ES-I3 (cell line): ENCODE results near the gene CPAMD8.
A peak's percentile ranks its signal among the peaks of the same experiment; 100 is the strongest.

Experiments used
- H3K36me3 ChIP-seq: 2 replicates; pipeline ENCODE4 v1.6.1; 2013; ENCODE audit warnings: mild to moderate bottlenecking, low read length, control low read depth, moderate library complexity; ENCODE audit not compliant: insufficient read depth
- H3K4me1 ChIP-seq: 2 replicates; pipeline ENCODE4 v1.6.1; 2013; ENCODE audit warnings: mild to moderate bottlenecking, control low read depth, low read length; ENCODE audit not compliant: insufficient read depth
- H3K9ac ChIP-seq: 2 replicates; pipeline ENCODE4 v1.6.1; 2013; ENCODE audit warnings: low read depth, mild to moderate bottlenecking, low read length, moderate library complexity
- H3K9me3 ChIP-seq: 2 replicates; pipeline ENCODE4 v1.6.1; 2013; ENCODE audit warnings: mild to moderate bottlenecking, low read length, moderate library complexity; ENCODE audit not compliant: control insufficient read depth, insufficient read depth

The CPAMD8 gene

DNA sequence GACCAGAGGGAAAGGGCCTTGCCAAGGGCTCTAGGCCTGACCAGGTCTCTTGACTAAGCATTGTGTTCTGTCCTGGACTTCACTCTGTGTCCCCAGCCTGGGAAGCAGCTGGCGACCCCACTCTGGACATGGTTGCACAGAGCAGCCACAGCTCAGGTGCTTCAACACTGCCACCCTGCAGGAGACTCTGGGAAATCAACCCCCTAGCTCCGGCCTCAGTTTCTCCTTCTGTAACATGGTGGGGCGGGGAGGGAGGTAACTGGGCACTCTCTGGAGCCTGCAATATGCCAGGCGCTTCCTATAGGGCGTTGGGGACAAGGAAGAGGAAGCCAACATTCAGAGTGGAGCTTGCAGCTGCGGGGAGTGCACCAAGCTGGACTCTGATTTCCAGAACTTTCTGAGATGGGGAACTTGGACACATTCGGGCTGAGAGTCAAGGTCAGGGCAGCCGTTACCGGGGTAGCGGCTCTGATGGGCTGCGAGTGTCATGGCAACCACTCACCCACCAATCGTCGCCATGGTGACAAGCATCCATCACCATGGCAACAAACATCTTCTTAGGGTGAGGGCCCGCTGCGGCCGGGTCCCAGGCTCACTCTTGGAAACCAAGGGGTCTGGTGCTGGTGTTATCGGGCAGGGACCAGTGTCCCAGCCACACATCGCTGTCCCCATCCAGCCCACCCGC, 125.0 kb downstream of the CPAMD8 start:
- H3K9me3 ChIP-seq, result no peaks in the 10 kb centered on the region
- H3K4me1 ChIP-seq, result peaks cover 4% of the 10 kb centered on the region; the same call in 1 of the 2 replicates
- H3K9ac ChIP-seq, result no peak overlapping the region
- no peaks in the 10 kb centered on the region for H3K36me3 ChIP-seq

DNA sequence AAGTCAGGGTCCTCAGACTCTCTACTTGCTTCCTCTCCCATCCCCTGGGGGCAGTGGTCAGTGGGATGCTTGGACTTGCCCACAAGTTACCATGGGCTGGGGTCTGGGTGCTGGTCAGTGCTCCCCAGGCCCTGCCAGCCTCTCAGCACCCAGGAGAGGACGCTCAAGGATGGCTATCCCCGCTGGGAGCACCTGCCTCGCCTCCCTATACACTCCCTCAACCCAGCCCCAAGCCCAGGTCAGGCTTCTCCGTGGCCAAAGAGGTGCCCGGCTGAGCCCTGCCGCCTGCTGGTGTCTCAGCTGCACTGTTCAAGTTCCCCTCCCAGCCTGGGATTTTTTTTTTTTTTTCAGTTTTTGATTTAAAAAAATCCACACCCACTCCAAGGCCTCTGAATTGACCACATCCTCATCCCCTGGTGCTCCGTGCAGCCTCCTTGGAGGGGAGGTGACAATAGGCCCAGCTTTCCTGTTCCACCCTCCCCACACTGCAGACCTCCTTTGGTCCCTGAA, 127.0 kb downstream of the CPAMD8 start:
- no peak overlapping the region for H3K9ac ChIP-seq
- H3K9me3 ChIP-seq, result no peaks in the 10 kb centered on the region
- no peaks in the 10 kb centered on the region for H3K36me3 ChIP-seq
- peaks cover 7% of the 10 kb centered on the region; the same call in 1 of the 2 replicates for H3K4me1 ChIP-seq

DNA sequence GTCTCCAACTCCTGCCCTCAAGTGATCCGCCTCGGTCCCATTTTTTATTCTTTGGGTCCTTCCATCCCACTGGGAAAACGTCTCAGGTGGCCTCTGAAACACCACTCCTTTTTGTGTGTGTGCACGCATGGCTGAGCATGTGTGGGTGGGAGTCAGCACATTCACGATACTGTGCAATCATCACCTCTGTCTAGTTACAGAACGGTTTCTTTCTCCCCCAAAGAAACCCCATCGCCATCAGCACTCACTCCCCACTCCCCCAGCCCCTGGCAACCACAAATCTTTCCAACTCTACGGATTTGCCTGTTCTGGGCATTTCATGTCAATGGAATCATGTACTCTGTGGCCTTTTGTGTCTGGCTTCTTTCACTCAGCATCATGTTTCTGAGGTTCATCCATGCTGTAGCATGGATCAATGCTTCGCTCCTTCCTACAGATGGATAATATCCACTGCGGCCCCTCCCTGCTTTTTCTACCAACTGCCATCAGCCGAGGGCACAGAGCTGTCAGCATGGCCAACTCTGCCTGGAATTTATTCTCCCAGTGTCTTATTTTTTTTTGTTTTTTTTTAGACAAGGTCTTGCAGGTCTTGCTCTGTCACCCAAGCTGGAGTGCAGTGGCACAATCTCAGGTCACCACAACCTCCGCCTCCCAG, 128.1 kb downstream of the CPAMD8 start:
- no peak overlapping the region for H3K9ac ChIP-seq
- peaks cover 7% of the 10 kb centered on the region; the same call in 1 of the 2 replicates for H3K4me1 ChIP-seq
- no peaks in the 10 kb centered on the region for H3K9me3 ChIP-seq
- H3K36me3 ChIP-seq, result no peaks in the 10 kb centered on the region

DNA sequence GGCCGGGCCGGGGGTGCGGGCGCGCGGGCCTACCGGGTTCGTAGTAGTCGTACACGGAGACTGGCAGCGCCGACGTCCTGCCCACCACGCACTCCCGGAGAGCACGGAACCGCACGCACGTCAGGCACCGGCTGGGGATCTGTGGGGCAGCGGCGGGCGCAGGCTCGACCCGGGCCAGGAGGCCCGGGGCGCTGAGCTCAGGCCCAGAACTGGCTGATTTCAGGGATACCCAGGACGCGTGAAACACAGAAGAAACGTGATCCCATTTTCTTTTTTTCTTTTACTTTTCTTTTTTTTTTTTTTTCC, 128.8 kb downstream of the CPAMD8 start:
- Histone ChIP-seq H3K9ac (peak overlapping the region; percentile 80; the same call in 1 of the 2 replicates), H3K4me1 (peaks cover 7% of the 10 kb centered on the region; the same call in 1 of the 2 replicates), H3K9me3 (no peaks in the 10 kb centered on the region), H3K36me3 (no peaks in the 10 kb centered on the region)

DNA sequence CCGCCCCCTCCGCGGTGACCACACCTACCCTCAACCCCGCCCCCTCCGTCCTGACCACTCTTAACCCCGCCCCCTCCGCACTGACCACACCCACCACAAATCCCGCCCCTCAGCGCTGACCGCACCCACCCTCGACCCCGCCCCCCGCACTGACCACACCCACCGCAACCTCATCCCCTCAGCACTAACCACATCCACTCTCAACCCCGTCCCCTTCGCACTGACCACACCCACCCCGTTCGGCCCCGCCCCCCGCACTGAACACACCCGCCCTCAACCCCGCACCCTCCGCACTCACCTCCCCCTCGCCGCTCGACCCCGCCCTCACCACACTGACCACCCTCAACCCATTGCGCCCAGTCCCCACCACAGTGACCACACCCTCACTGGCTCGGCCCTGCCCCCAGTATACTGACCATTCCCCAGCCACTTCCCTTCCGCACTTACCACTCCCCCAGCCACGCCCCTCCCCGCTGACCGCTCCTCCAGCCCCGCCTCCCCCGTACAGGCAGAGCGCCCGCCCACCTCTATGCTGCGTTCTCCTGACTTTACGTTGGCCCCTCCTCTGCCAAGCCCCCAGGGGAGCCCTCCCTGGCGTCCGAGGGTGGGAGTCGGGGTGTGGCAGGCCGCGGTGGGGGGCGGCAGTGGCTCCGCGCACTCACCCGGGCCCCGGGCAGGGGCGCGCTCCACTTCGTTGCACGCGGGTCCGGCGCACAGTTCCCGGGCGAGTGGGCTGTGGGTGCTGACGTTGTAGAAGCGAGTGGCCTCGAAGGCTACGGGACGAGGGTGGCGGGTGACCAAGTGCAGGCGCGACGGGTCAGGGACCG, 129.4 kb downstream of the CPAMD8 start:
- H3K9me3 ChIP-seq, result no peaks in the 10 kb centered on the region
- H3K4me1 ChIP-seq, result peaks cover 7% of the 10 kb centered on the region; the same call in 1 of the 2 replicates
- no peaks in the 10 kb centered on the region for H3K36me3 ChIP-seq
- H3K9ac ChIP-seq, result peak overlapping the region; percentile 80; the same call in 1 of the 2 replicates

DNA sequence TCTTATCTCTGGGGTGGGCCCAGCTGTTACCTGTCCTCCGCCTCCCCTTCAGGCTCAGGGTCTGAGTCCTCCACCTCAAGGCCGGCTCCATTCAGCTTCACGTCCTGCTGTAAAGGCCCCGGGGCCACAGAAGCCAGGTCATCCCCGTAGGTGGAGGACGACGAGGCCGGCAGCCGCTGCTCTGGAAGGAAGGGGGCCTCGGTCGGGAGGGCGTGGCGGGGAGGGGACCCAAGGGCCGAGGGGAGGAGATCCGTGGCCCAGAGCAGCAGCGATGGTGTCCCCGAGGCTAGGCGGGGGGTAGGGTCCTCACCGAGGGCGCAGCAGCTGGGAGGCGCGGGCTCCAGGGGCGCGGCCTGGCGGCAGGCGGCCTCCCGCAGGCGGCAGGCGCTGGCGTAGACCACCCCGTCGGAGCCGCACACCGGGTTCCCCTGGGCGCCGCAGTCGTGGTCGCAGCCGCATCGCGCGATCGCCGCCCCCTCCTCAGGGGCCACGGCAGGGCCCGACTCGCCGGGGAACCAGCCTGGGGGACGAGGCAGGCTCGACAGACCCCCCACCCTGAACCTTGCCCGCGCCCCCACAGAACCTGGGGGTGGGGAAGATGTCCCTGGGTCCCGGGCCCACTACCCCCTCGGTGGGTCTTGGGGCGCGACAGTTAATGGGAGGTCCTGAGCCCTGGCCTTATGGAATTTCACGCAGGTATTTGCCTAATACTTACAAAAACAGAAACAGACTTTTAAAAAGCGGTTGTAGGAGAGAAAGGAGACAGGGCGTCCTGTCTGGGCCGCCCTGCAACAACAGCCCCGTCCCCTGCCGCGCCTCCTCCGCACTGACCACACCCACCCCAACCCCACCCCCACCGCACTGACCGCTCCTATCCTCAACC, 130.2 kb downstream of the CPAMD8 start:
- no peaks in the 10 kb centered on the region for H3K9me3 ChIP-seq

DNA sequence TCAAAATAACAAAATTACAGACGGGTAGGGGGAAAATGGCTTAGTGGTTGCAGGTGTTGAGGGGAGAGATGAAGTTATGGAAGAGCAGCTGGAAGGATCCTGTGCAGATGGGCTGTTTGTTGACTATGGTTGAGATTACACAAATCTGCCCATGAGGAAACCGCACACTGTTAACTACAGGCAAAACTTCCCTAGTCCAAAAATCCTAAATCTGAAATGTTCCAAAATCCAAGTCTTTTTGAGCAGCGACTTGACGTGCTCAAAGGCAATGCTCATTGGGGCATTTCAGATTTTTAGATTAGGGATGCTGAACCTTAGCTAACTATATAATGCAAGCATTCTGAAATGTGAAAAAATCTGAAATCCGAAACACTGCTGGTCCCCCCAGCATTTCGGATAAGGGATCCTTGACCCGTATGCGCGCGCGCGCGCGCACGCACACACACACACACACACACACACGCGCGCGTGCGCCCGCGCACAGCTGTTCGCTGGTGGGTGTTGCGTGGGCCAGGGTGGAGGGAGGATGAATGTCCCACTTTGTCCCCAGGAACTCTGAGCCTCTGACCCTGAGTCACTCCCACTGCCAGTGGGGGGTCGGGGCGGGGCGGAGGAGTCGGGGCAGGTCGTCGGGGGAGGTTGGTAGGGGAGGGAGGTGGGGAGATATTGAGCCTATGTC, 131.0 kb downstream of the CPAMD8 start:
- H3K4me1 ChIP-seq, result peaks cover 7% of the 10 kb centered on the region; the same call in 1 of the 2 replicates

More for the DNA sequence above, 130.2 kb downstream of the CPAMD8 start:
- no peaks in the 10 kb centered on the region for H3K36me3 ChIP-seq
- peak overlapping the region; percentile 81 for H3K9ac ChIP-seq
- peaks cover 7% of the 10 kb centered on the region; the same call in 1 of the 2 replicates for H3K4me1 ChIP-seq

DNA sequence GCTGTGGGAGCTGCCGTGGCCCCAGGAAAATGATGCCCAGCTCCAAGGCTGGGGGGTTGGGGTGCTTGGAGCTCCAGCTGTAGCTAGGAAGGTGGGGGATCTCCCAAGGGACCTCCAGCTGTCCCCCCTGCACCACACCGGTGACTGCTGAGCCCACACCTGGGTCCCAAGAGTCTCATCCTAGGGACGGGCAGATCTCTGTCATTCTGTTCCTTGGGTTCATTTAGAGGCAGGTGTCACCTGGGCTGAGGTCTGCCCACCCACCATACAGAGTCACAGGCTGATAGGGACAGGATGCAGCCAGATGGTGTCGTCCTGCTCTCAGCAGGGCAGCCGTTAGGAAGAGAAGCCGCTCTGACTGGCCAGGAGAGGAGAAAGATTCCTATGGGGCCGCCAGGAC, 132.5 kb downstream of the CPAMD8 start:
- H3K4me1 ChIP-seq, result peaks cover 3% of the 10 kb centered on the region; the same call in 1 of the 2 replicates
- H3K36me3 ChIP-seq, result no peaks in the 10 kb centered on the region
- no peak overlapping the region for H3K9ac ChIP-seq
- no peaks in the 10 kb centered on the region for H3K9me3 ChIP-seq

More for the DNA sequence above, 131.0 kb downstream of the CPAMD8 start:
- H3K9ac ChIP-seq, result peak overlapping the region; percentile 81; the same call in 1 of the 2 replicates
- no peaks in the 10 kb centered on the region for H3K9me3 ChIP-seq
- no peaks in the 10 kb centered on the region for H3K36me3 ChIP-seq

DNA sequence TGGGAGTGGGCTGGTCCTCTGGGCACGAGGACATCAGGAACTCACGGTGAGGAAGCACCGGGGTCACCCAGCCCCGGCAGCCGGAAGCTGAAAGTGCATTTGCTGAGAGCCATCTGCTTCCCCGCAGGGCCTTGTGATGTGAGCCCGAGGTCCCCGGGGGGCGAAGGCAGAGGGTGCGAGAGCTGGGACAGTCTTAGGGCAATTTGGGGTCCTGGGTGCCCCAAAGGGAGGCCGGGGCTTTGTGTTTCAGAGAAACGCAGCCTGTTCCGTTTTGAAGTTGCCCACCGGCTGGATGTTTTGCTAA, 133.0 kb downstream of the CPAMD8 start:
- no peak overlapping the region for H3K9ac ChIP-seq
- H3K9me3 ChIP-seq, result no peaks in the 10 kb centered on the region
- H3K4me1 ChIP-seq, result peaks cover 3% of the 10 kb centered on the region; the same call in 1 of the 2 replicates
- H3K36me3 ChIP-seq, result no peaks in the 10 kb centered on the region

DNA sequence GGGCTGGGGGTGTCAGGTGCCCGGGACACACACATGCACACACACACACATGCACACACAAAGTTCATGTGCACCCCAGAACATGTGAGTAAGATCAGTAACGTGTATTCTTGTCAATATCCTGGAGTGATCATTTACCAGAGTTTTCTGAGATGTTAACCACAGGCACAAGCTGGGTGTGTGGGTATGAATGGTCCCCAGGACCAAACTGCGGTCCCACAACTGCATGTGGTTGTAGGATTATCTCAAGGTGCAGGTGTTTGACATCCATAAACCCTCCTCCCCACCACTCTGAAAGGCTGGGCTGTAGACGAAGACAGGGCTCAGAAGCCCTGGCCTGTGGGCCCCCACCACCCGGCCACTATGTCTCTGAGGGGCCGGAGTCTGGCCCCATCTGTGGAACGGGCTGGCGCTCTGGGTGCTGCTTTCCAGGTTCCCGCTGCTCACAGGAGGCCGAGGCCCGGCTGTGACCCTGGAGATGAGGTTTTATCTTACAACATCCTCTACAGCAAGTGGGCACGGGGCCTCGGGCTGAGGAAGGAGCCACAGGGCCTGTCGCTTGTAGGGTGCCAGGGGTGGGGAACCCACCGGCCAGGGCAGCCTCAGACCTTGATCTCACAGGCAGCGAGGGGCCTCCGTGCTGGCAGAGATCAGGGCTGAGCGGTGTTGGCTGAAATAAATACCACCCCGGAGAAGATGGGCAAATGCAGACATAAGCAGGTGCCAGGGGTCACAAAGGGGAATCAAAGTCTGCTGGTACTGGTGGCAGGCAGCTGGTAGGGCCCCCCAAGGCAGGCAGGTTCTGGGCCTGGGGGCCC, 133.5 kb downstream of the CPAMD8 start:
- H3K9me3 ChIP-seq, result no peaks in the 10 kb centered on the region
- H3K36me3 ChIP-seq, result no peaks in the 10 kb centered on the region
- no peak overlapping the region for H3K9ac ChIP-seq
- peaks cover 3% of the 10 kb centered on the region; the same call in 1 of the 2 replicates for H3K4me1 ChIP-seq

DNA sequence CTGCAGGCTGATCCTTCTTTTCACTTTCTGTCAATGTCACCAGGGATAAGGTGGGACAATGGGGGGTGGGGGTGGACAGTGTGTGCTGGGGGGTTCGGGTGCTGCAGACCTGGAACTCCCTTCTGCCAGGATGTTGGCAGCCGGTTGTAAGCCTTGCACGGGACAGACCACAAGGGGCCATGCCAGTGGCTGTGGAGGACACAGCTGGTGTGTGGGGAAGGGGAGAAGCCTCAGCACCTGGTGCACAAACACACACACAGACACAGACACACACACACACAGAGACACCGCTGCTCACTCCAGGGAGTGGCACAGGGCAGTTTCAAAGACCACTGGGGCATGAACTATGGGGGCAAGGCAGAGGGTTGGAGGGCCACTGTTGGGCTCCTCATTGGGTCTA, 134.2 kb downstream of the CPAMD8 start:
- H3K4me1 ChIP-seq, result peaks cover 3% of the 10 kb centered on the region; the same call in 1 of the 2 replicates

DNA sequence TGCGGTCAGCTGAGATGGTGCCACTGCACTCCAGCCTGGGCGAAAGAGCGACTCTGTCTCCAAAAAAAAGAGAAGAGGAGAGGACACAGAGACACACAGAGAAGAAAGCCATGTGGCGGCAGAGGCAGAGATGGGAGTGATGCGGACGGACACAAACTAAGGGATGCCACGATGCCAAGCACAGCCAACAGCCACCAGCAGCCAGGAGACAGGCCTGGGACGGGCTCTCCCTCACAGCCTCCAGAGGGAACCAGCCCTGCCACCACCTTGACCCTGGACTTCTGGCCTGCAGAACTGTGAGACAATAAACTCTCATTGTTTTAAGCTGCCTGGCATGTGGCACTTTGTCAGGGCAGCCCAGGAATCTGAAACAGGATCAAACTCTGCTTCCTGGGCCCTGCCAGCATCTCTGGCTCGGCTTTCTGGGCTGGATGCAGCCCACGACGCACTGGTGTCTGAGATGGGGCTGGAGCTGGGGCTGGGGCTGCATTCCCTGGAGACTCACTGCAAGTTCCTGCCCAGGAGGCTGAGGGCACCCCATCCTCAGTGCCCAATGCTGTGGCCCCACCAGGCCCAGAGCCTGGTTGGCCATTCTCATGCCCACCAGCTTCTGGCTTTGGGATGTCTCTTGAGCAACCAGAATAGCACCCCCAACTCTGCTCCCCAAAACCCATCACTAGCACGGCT, 134.8 kb downstream of the CPAMD8 start:
- Histone ChIP-seq H3K9ac (no peak overlapping the region), H3K9me3 (no peaks in the 10 kb centered on the region), H3K36me3 (no peaks in the 10 kb centered on the region), H3K4me1 (peaks cover 3% of the 10 kb centered on the region; the same call in 1 of the 2 replicates)

More for the DNA sequence above, 134.2 kb downstream of the CPAMD8 start:
- Histone ChIP-seq H3K36me3 (no peaks in the 10 kb centered on the region), H3K9me3 (no peaks in the 10 kb centered on the region), H3K9ac (no peak overlapping the region)
